HepG2 (cell line): ENCODE results near the gene PPHLN1. TPM values are rescaled to one million over a fixed set of nuclear protein-coding genes. Genes with fewer than 3 reads are reported as not detected.

Experiments
- ATAC-seq: fragments of 200-7000 bp; cut with Tn5 transposase; 3 replicates; pipeline ENCODE4 v1.9.1; 2020; ENCODE audit warnings: mild to moderate bottlenecking, moderate library complexity
- BruUV-seq: library from RNA; stranded (reverse); fragments of 400-500 nt; replicated peaks from 2 replicates; lab custom pipeline; 2021; lab: Mats Ljungman, UMichigan
- CTCF ChIA-PET: fragments of 300-600 bp; formaldehyde crosslinking; extraction: SDS; loops from one replicate; lab custom pipeline; 2021; ENCODE audit warnings: low total read pairs, inconsistent platforms, low intra/inter-chr PET ratio; lab: Yijun Ruan, JAX
- POLR2A ChIA-PET: fragments of 350-600 bp; sonication (Branson Sonifier 250); formaldehyde crosslinking; loops from one replicate; lab custom pipeline; 2020; ENCODE audit warnings: antibody characterized with exemption, inconsistent platforms; lab: Yijun Ruan, JAX
- DNase-seq: peaks from one replicate; pipeline ENCODE4 v3.0.0-alpha.2; 2015; ENCODE audit warnings: low spot score
- FAIRE-seq: peaks from 3 replicates; lab custom pipeline; 2011; peaks lifted over from hg19 to GRCh38; lab: Jason Lieb, UNC
- H2AFZ ChIP-seq: one replicate; pipeline ENCODE4 v1.6.1; 2011; ENCODE audit warnings: low read length, inconsistent platforms
- H3K27ac ChIP-seq: fragments of 300-600 bp; 3 replicates; pipeline ENCODE4 v1.8.0; 2011; ENCODE audit warnings: mixed run types, mild to moderate bottlenecking, mixed read lengths, low read length, inconsistent platforms; ENCODE audit not compliant: insufficient read depth; ENCODE audit errors: extremely low read length
- H3K27me3 ChIP-seq, 2 experiments: fragments of 200-600 bp in 1 of 2; 2 replicates in 1 of 2; 3 replicates in 1 of 2; pipeline versions ENCODE4 v1.6.0 to v1.8.0; 2011; ENCODE audit warnings: low read length in 2 of 2, mild to moderate bottlenecking in 2 of 2, moderate library complexity in 2 of 2, inconsistent platforms in 1 of 2; ENCODE audit not compliant: insufficient read depth in 2 of 2, control insufficient read depth in 1 of 2
- H3K36me3 ChIP-seq, 2 experiments: fragments of 200-600 bp in 1 of 2; replicated peaks in 1 of 2; 2 replicates in 1 of 2; 3 replicates in 1 of 2; pipeline versions ENCODE4 v1.5.1 to v1.8.0; 2011; ENCODE audit warnings: low read length in 2 of 2, inconsistent platforms in 1 of 2; ENCODE audit not compliant: insufficient read depth in 2 of 2, control insufficient read depth in 1 of 2
- H3K4me1 ChIP-seq: 2 replicates; pipeline ENCODE4 v1.5.1; 2012; ENCODE audit warnings: low read length, inconsistent platforms; ENCODE audit not compliant: insufficient read depth
- H3K4me2 ChIP-seq: 2 replicates; pipeline ENCODE4 v1.6.0; 2011; ENCODE audit warnings: low read depth, low read length, inconsistent platforms
- H3K4me3 ChIP-seq, 3 experiments: fragments of 200-600 bp in 1 of 3; sonication (generic), shearing (Covaris generic) in 1 of 3; replicated peaks in 1 of 3; 2 replicates each; pipeline ENCODE4 v1.5.1; 2011 to 2016; ENCODE audit warnings: low read length in 3 of 3, inconsistent platforms in 2 of 3, low read depth in 2 of 3, mild to moderate bottlenecking in 2 of 3, control low read depth in 1 of 3, mixed read lengths in 1 of 3; ENCODE audit not compliant: insufficient read depth in 1 of 3
- H3K79me2 ChIP-seq: one replicate; pipeline ENCODE4 v1.6.1; 2011; ENCODE audit warnings: low read length, inconsistent platforms; ENCODE audit not compliant: insufficient read depth
- H3K9ac ChIP-seq: 2 replicates; pipeline ENCODE4 v1.6.0; 2011; ENCODE audit warnings: mild to moderate bottlenecking, low read depth, low read length, inconsistent platforms; ENCODE audit not compliant: insufficient read depth
- H3K9me3 ChIP-seq: 2 replicates; pipeline ENCODE4 v1.5.1; 2012; ENCODE audit warnings: mild to moderate bottlenecking, low read length
- H4K20me1 ChIP-seq: 2 replicates; pipeline ENCODE4 v1.6.0; 2011; ENCODE audit warnings: inconsistent platforms, mild to moderate bottlenecking, low read length, moderate library complexity; ENCODE audit not compliant: insufficient read depth
- GZF1 ChIP-seq: sonication (generic); formaldehyde crosslinking; IDR thresholded peaks from 2 replicates; pipeline ENCODE4 v1.5.1; 2020; ENCODE audit warnings: mild to moderate bottlenecking, missing genetic modification reagents
- IKZF1 ChIP-seq: fragments of 450-650 bp; IDR thresholded peaks from 2 replicates; pipeline ENCODE4 v1.7.1; 2016
- MIXL1 ChIP-seq: IDR thresholded peaks from 2 replicates; pipeline ENCODE4 v1.6.1; 2016
- MTA3 ChIP-seq: sonication (generic); formaldehyde crosslinking; IDR thresholded peaks from 2 replicates; pipeline ENCODE4 v1.4.0; 2020; ENCODE audit warnings: missing genetic modification reagents
- MYC ChIP-seq: sonication (generic); formaldehyde crosslinking; IDR thresholded peaks from 2 replicates; pipeline ENCODE4 v1.9.0; 2021; ENCODE audit warnings: missing genetic modification reagents, borderline replicate concordance
- NR0B2 ChIP-seq: sonication (generic); formaldehyde crosslinking; IDR thresholded peaks from 2 replicates; pipeline ENCODE4 v1.4.0; 2020; ENCODE audit warnings: mild to moderate bottlenecking, missing genetic modification reagents
- PPARG ChIP-seq: conservative IDR thresholded peaks from 2 replicates; pipeline ENCODE4 v1.6.1; 2016; ENCODE audit warnings: missing biosample characterization, missing genetic modification reagents
- SMC3 ChIP-seq: IDR thresholded peaks from 2 replicates; pipeline ENCODE4 v1.6.1; 2011; ENCODE audit warnings: low read length, improper control_type of control experiment
- SP1 ChIP-seq, 2 experiments: fragments of 450-650 bp in 1 of 2; sonication (generic) in 1 of 2; formaldehyde crosslinking in 1 of 2; IDR thresholded peaks; 2 replicates each; pipeline versions ENCODE4 v1.4.0 to v1.6.1; 2016 to 2020; ENCODE audit warnings: missing genetic modification reagents in 1 of 2
- TAF1 ChIP-seq: sonication (generic); formaldehyde crosslinking; IDR thresholded peaks from 2 replicates; pipeline ENCODE4 v1.4.0; 2020; ENCODE audit warnings: missing genetic modification reagents
- U2AF1 ChIP-seq: fragments of 200-400 bp; formaldehyde crosslinking; optimal IDR thresholded peaks from 2 replicates; pipeline ENCODE3; 2017; ENCODE audit warnings: mild to moderate bottlenecking, low read depth, low read length
- YEATS4 ChIP-seq: sonication (generic); formaldehyde crosslinking; IDR thresholded peaks from 2 replicates; pipeline ENCODE4 v1.4.0; 2020; ENCODE audit warnings: missing genetic modification reagents, borderline replicate concordance
- ZBTB7B ChIP-seq: sonication (generic); formaldehyde crosslinking; IDR thresholded peaks from 2 replicates; pipeline ENCODE4 v1.4.0; 2020; ENCODE audit warnings: missing genetic modification reagents
- ZNF317 ChIP-seq: sonication (generic); formaldehyde crosslinking; IDR thresholded peaks from 2 replicates; pipeline ENCODE4 v1.5.0; 2020; ENCODE audit warnings: mild to moderate bottlenecking, missing genetic modification reagents
- ZNF44 ChIP-seq: sonication (generic); formaldehyde crosslinking; IDR thresholded peaks from 2 replicates; pipeline ENCODE4 v1.5.1; 2020; ENCODE audit warnings: mild to moderate bottlenecking, missing genetic modification reagents
- ZNF615 ChIP-seq: sonication (generic); formaldehyde crosslinking; IDR thresholded peaks from 2 replicates; pipeline ENCODE4 v1.5.0; 2020; ENCODE audit warnings: mild to moderate bottlenecking, missing genetic modification reagents, borderline replicate concordance
- ZNF879 ChIP-seq: sonication (generic); formaldehyde crosslinking; IDR thresholded peaks from 2 replicates; pipeline ENCODE4 v1.8.1; 2023; ENCODE audit warnings: missing genetic modification reagents
- WGBS: methylation state at CpG from one replicate; pipeline ENCODE4 v1.1.6; 2017; ENCODE audit warnings: low lambda C conversion rate; 5-methylcytosine and 5-hydroxymethylcytosine counted together
- in situ Hi-C: cut with HindIII; loops from 2 replicates; pipeline ENCODE4 v1.10.0; 2017; ENCODE audit warnings: low pct_unique_long_range_greater_than_20kb; ENCODE audit not compliant: extremely low pct_ligation_motif_present
- intact Hi-C: fragments of 100-400 bp; cut with micrococcal nuclease; formaldehyde crosslinking; loops from one replicate; pipeline ENCODE4 v1.10.0; 2022; ENCODE audit not compliant: unreplicated experiment
- polyA plus RNA-seq, 8 experiments: library from polyadenylated mRNA; depleted of rRNA in 3 of 8; stranded (reverse) in 7 of 8; unstranded in 1 of 8; fragments of >200 nt; fragmentation: Illumina TruSeq in 4 of 8; extraction: Trizol in 4 of 8; gene quantifications; 2 replicates each; pipeline versions ENCODE4 v1.2.1 to v1.2.3, GENCODE V29; 2011 to 2016; ENCODE audit warnings: low read depth in 4 of 8, missing spikeins in 1 of 8, mixed read lengths in 1 of 8; ENCODE audit not compliant: insufficient read depth in 1 of 8
- total RNA-seq, 5 experiments: library from RNA; depleted of rRNA; stranded (reverse); fragments of >200 nt; fragmentation: Illumina TruSeq; extraction: Trizol; gene quantifications; 2 replicates each; pipeline ENCODE4 v1.2.3, GENCODE V29; 2016; ENCODE audit warnings: low read depth in 1 of 5
- TF ChIP-seq, protein P1 (sequence below): fragments of 450-650 bp; IDR thresholded peaks from 2 replicates; pipeline ENCODE4 v1.6.1; 2017

Gene PPHLN1
- total and polyA plus RNA-seq, 2 of the 13 experiments (the other 11 are each of a cell fraction or from before 2014, with no cell fraction given): 43.4 to 66.0 TPM

GRCh38 chr12:42463671-42464070, 137.7 kb downstream of the PPHLN1 start:
- TF ChIP-seq GZF1 (CRISPR knock-in tag) (no peak), ZNF879 (CRISPR knock-in tag) (no peak), TAF1 (no peak), NR0B2 (CRISPR knock-in tag) (no peak), MTA3 (CRISPR knock-in tag) (no peak), ZNF615 (CRISPR knock-in tag) (no peak), PPARG (no peak), U2AF1 (no peak), ZNF317 (CRISPR knock-in tag) (no peak), YEATS4 (CRISPR knock-in tag) (no peak), MYC (CRISPR knock-in tag) (no peak), SMC3 (no peak), ZBTB7B (CRISPR knock-in tag) (no peak), ZNF44 (CRISPR knock-in tag) (no peak), IKZF1 (no peak), SP1 (IDR thresholded peaks at IDR 0.05) (no peak), SP1 (CRISPR knock-in tag; IDR thresholded peaks at IDR 0.05) (no peak), MIXL1 (CRISPR knock-in tag) (no peak)
- TF ChIP-seq, protein P1, sequence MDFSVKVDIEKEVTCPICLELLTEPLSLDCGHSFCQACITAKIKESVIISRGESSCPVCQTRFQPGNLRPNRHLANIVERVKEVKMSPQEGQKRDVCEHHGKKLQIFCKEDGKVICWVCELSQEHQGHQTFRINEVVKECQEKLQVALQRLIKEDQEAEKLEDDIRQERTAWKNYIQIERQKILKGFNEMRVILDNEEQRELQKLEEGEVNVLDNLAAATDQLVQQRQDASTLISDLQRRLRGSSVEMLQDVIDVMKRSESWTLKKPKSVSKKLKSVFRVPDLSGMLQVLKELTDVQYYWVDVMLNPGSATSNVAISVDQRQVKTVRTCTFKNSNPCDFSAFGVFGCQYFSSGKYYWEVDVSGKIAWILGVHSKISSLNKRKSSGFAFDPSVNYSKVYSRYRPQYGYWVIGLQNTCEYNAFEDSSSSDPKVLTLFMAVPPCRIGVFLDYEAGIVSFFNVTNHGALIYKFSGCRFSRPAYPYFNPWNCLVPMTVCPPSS: no peak
- Histone ChIP-seq H2AFZ (no peak overlapping the region), H3K9me3 (no peaks in the 10 kb centered on the region), H3K4me2 (no peak overlapping the region), H3K36me3 (no peaks in the 10 kb centered on the region), H3K27me3 (no peaks in the 10 kb centered on the region), H4K20me1 (no peaks in the 10 kb centered on the region), H3K27ac (no peak overlapping the region), H3K4me1 (no peaks in the 10 kb centered on the region), H3K9ac (no peak overlapping the region), H3K4me3 (no peak overlapping the region), H3K79me2 (no peaks in the 10 kb centered on the region)
- ChIA-PET POLR2A (no interaction called here), CTCF (no interaction called here)
- intact Hi-C loops (no loop called here), in situ Hi-C loops (no loop called here)
- BruUV-seq: no TSS peak
- no peak for DNase-seq
- ATAC-seq: no peak
- no peak for FAIRE-seq
- WGBS: 94% methylated on average over 4 of the region's 4 CpGs
